HEK293T (cell line): ENCODE measurements around the gene MAST4.

Experiments used
- FOXK2 ChIP-seq: fragments of 450-650 bp; IDR thresholded peaks from 2 replicates; pipeline ENCODE4 v1.6.1; 2016; ENCODE audit warnings: mild to moderate bottlenecking
- LEF1 ChIP-seq: fragments of 450-650 bp; IDR thresholded peaks from 2 replicates; pipeline ENCODE4 v1.6.1; 2017; ENCODE audit warnings: mild to moderate bottlenecking, borderline replicate concordance

GRCh38 chr5:67021031-67021430, 424.8 kb downstream of the MAST4 start:
- TF ChIP-seq FOXK2 (no peak), LEF1 (no peak)
